ENCODE data around the gene FBXW5. TPM values are rescaled to one million over a fixed set of nuclear protein-coding genes. Genes with fewer than 3 reads are reported as not detected.

Gene FBXW5
- total RNA-seq, 1 experiment from 2014 or later = 72.6 TPM

GRCh38 chr9:136957461-136957860, 12.9 kb upstream of the FBXW5 start:
- no peak for ATAC-seq
- intact Hi-C loops (cut with micrococcal nuclease; ENCODE audit: unreplicated experiment) = no loop called here
- no TSS peak for BruUV-seq (replicated peaks)
- H3K36me3 ChIP-seq (ENCODE audit: control insufficient read depth, insufficient read depth, low read length) = no peaks in the 10 kb centered on the region
- ChIA-PET POLR2A (no interaction called here), CTCF (no interaction called here)
- no peaks in the 10 kb centered on the region for H3K9me3 ChIP-seq (ENCODE audit: control insufficient read depth, insufficient read depth, low read depth, low read length)
- H3K27me3 ChIP-seq (ENCODE audit: control insufficient read depth, insufficient read depth, low read length) = no peaks in the 10 kb centered on the region
- no peak overlapping the region for H3K27ac ChIP-seq (ENCODE audit: low read length)
- no peak overlapping the region for H3K4me3 ChIP-seq (ENCODE audit: low read depth in 2 of 2, low read length in 2 of 2)
- H3K4me1 ChIP-seq (ENCODE audit: control insufficient read depth, insufficient read depth, low read length) = no peaks in the 10 kb centered on the region
- TF ChIP-seq, protein P1, sequence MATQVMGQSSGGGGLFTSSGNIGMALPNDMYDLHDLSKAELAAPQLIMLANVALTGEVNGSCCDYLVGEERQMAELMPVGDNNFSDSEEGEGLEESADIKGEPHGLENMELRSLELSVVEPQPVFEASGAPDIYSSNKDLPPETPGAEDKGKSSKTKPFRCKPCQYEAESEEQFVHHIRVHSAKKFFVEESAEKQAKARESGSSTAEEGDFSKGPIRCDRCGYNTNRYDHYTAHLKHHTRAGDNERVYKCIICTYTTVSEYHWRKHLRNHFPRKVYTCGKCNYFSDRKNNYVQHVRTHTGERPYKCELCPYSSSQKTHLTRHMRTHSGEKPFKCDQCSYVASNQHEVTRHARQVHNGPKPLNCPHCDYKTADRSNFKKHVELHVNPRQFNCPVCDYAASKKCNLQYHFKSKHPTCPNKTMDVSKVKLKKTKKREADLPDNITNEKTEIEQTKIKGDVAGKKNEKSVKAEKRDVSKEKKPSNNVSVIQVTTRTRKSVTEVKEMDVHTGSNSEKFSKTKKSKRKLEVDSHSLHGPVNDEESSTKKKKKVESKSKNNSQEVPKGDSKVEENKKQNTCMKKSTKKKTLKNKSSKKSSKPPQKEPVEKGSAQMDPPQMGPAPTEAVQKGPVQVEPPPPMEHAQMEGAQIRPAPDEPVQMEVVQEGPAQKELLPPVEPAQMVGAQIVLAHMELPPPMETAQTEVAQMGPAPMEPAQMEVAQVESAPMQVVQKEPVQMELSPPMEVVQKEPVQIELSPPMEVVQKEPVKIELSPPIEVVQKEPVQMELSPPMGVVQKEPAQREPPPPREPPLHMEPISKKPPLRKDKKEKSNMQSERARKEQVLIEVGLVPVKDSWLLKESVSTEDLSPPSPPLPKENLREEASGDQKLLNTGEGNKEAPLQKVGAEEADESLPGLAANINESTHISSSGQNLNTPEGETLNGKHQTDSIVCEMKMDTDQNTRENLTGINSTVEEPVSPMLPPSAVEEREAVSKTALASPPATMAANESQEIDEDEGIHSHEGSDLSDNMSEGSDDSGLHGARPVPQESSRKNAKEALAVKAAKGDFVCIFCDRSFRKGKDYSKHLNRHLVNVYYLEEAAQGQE (IDR thresholded peaks at IDR 0.05; ENCODE audit: insufficient read depth in 1 of 2, low read depth in 2 of 2, low read length in 1 of 2) = no peak
- TF ChIP-seq POLR2AphosphoS5 (IDR thresholded peaks at IDR 0.05; ENCODE audit: low read depth, low read length) (no peak), TCF7L2 (IDR thresholded peaks at IDR 0.05; ENCODE audit: low read depth, low read length) (no peak), SIN3A (IDR thresholded peaks at IDR 0.05; ENCODE audit: borderline replicate concordance, insufficient read depth, low read depth, low read length) (no peak), CTCF (IDR thresholded peaks at IDR 0.05) (no peak)
- no peak for DNase-seq (ENCODE audit: low read depth, low spot score)
- in situ Hi-C loops (cut with HindIII; ENCODE audit: low pct_unique_long_range_greater_than_20kb, low sequenced_read_pairs) = no loop called here

GRCh38 chr9:136956604-136957003, 12.1 kb upstream of the FBXW5 start:
- Histone ChIP-seq H3K9me3 (ENCODE audit: control insufficient read depth, insufficient read depth, low read depth, low read length) (no peaks in the 10 kb centered on the region), H3K36me3 (ENCODE audit: control insufficient read depth, insufficient read depth, low read length) (no peaks in the 10 kb centered on the region), H3K4me1 (ENCODE audit: control insufficient read depth, insufficient read depth, low read length) (no peaks in the 10 kb centered on the region), H3K4me3 (ENCODE audit: low read depth in 2 of 2, low read length in 2 of 2) (no peak overlapping the region), H3K27ac (ENCODE audit: low read length) (no peak overlapping the region), H3K27me3 (ENCODE audit: control insufficient read depth, insufficient read depth, low read length) (no peaks in the 10 kb centered on the region)
- no peak for TF ChIP-seq TCF7L2 (IDR thresholded peaks at IDR 0.05; ENCODE audit: low read depth, low read length)
- TF ChIP-seq, protein P1 (IDR thresholded peaks at IDR 0.05; ENCODE audit: insufficient read depth in 1 of 2, low read depth in 2 of 2, low read length in 1 of 2) = no peak
- no peak for TF ChIP-seq SIN3A (IDR thresholded peaks at IDR 0.05; ENCODE audit: borderline replicate concordance, insufficient read depth, low read depth, low read length)
- TF ChIP-seq CTCF (IDR thresholded peaks at IDR 0.05) = no peak
- TF ChIP-seq POLR2AphosphoS5 (IDR thresholded peaks at IDR 0.05; ENCODE audit: low read depth, low read length) = no peak
- ChIA-PET CTCF (no interaction called here), POLR2A (no interaction called here)
- in situ Hi-C loops (cut with HindIII; ENCODE audit: low pct_unique_long_range_greater_than_20kb, low sequenced_read_pairs) = no loop called here
- ATAC-seq = no peak
- BruUV-seq (replicated peaks) = no TSS peak
- intact Hi-C loops (cut with micrococcal nuclease; ENCODE audit: unreplicated experiment) = no loop called here
- DNase-seq (ENCODE audit: low read depth, low spot score) = no peak
